HFFc6 (cell line): ENCODE results near the gene REELD1. TPM values are rescaled to one million over a fixed set of nuclear protein-coding genes. Genes with fewer than 3 reads are reported as not detected.
A peak's percentile ranks its signal among the peaks of the same experiment; 100 is the strongest.

Source experiments
- DNase-seq: peaks from one replicate; pipeline ENCODE4 v3.0.0-alpha.2; 2018
- H3K27ac Mint-ChIP-seq: 2 replicates; pipeline ENCODE4 v1.8.0; 2020; ENCODE audit warnings: mild to moderate bottlenecking, mixed read lengths
- H3K27me3 Mint-ChIP-seq: 2 replicates; pipeline ENCODE4 v1.8.0; 2021; ENCODE audit warnings: mild to moderate bottlenecking, moderate library complexity, mixed read lengths; ENCODE audit not compliant: insufficient read depth
- H3K36me3 Mint-ChIP-seq: 2 replicates; pipeline ENCODE4 v1.8.0; 2021; ENCODE audit warnings: low read depth, mixed read lengths
- H3K4me1 Mint-ChIP-seq: 2 replicates; pipeline ENCODE4 v1.8.0; 2020; ENCODE audit warnings: low read depth, mixed read lengths
- H3K4me3 Mint-ChIP-seq: 2 replicates; pipeline ENCODE4 v1.8.0; 2020; ENCODE audit warnings: mild to moderate bottlenecking, moderate library complexity, mixed read lengths
- H3K9me3 Mint-ChIP-seq: 2 replicates; pipeline ENCODE4 v1.8.0; 2020; ENCODE audit warnings: mild to moderate bottlenecking, mixed read lengths
- CTCF ChIP-seq: fragments of 200-600 bp; sonication (generic); IDR thresholded peaks from 2 replicates; pipeline ENCODE4 v1.5.0; 2021; ENCODE audit warnings: antibody characterized with exemption, mild to moderate bottlenecking
- total RNA-seq, 6 experiments: library from RNA; stranded (reverse); fragmentation: NEBNext Ultra II Directional; extraction: Animal tissue kit (Norgen Biotek cat#: 25700); gene quantifications; 2 replicates in 1 of 6; 3 replicates in 5 of 6; pipeline ENCODE4 v1.2.3, GENCODE V29; 2021

The REELD1 gene
- total RNA-seq, 6 experiments from 2014 or later: not detected

GRCh38 chr4:146252969-146253611 is 38.8 kb downstream of the REELD1 start:
- Mint-ChIP-seq H3K27me3 (no peaks in the 10 kb centered on the region), H3K4me1 (peaks cover 47% of the 10 kb centered on the region), H3K36me3 (peaks cover 13% of the 10 kb centered on the region), H3K9me3 (no peaks in the 10 kb centered on the region), H3K4me3 (no peak overlapping the region), H3K27ac (no peak overlapping the region)
- DNase-seq: no peak
- no peak for TF ChIP-seq CTCF

GRCh38 chr4:146255463-146255862 is 41.1 kb downstream of the REELD1 start:
- Mint-ChIP-seq H3K9me3 (no peaks in the 10 kb centered on the region), H3K4me3 (peak overlapping the region; percentile 75), H3K36me3 (peaks cover 17% of the 10 kb centered on the region), H3K4me1 (peaks cover 47% of the 10 kb centered on the region), H3K27ac (peak overlapping the region; percentile 42), H3K27me3 (no peaks in the 10 kb centered on the region)
- peak; percentile 72 for DNase-seq
- TF ChIP-seq CTCF: peak; percentile 28; the same call in 1 of the 2 replicates

- TF ChIP-seq CTCF: no peak
- Mint-ChIP-seq H3K9me3 (no peaks in the 10 kb centered on the region), H3K27me3 (no peaks in the 10 kb centered on the region), H3K4me3 (peak overlapping the region; percentile 75), H3K27ac (peak overlapping the region; percentile 42), H3K4me1 (peaks cover 47% of the 10 kb centered on the region), H3K36me3 (peaks cover 17% of the 10 kb centered on the region)
- DNase-seq: peak; percentile 78
Measured at GRCh38 chr4:146255874-146256273, 41.5 kb downstream of the REELD1 start.

GRCh38 chr4:146256328-146256727 is 42.0 kb downstream of the REELD1 start:
- Mint-ChIP-seq H3K4me1 (peaks cover 51% of the 10 kb centered on the region), H3K27ac (peak overlapping the region; percentile 42), H3K27me3 (peaks cover under 1% of the 10 kb centered on the region)

GRCh38 chr4:146257511-146257910 is 43.2 kb downstream of the REELD1 start:
- no peak for TF ChIP-seq CTCF
- Mint-ChIP-seq H3K4me3 (no peak overlapping the region), H3K36me3 (peaks cover 18% of the 10 kb centered on the region), H3K27ac (no peak overlapping the region), H3K27me3 (peaks cover 2% of the 10 kb centered on the region), H3K4me1 (peaks cover 60% of the 10 kb centered on the region), H3K9me3 (no peaks in the 10 kb centered on the region)
- DNase-seq: no peak

More at GRCh38 chr4:146256328-146256727, 42.0 kb downstream of the REELD1 start:
- Mint-ChIP-seq H3K36me3 (peaks cover 17% of the 10 kb centered on the region), H3K9me3 (no peaks in the 10 kb centered on the region), H3K4me3 (peak overlapping the region; percentile 75)
- TF ChIP-seq CTCF: no peak
- DNase-seq: no peak
